CD8-positive, alpha-beta memory T cell (primary cell): ENCODE measurements around the gene PPP2R2B. TPM values are rescaled to one million over a fixed set of nuclear protein-coding genes. Genes with fewer than 3 reads are reported as not detected.

Source experiments
- CTCF ChIA-PET: fragments of 350-600 bp; sonication (Branson Sonifier 250); formaldehyde crosslinking; loops from one replicate; lab custom pipeline; 2021; ENCODE audit warnings: antibody characterized with exemption; lab: Charles Lee
- POLR2A ChIA-PET: fragments of 350-600 bp; sonication (Branson Sonifier 250); formaldehyde crosslinking; loops from one replicate; lab custom pipeline; 2021; ENCODE audit warnings: antibody characterized with exemption; lab: Charles Lee
- DNase-seq, 5 donors: peaks; one replicate each; pipeline versions ENCODE4 v3.0.0 to v3.0.0-alpha.2; 2020 to 2022; ENCODE audit warnings: mixed read lengths in 1 of 5
- H3K27ac ChIP-seq: one replicate; pipeline ENCODE4 v1.7.0; 2013; ENCODE audit warnings: low read depth, mild to moderate bottlenecking, low read length, moderate library complexity
- H3K27me3 ChIP-seq: 2 replicates; pipeline ENCODE4 v1.7.0; 2013; ENCODE audit warnings: low read length, mild to moderate bottlenecking; ENCODE audit not compliant: insufficient read depth, poor library complexity, severe bottlenecking
- H3K36me3 ChIP-seq: 2 replicates; pipeline ENCODE4 v1.7.0; 2013; ENCODE audit warnings: mild to moderate bottlenecking, low read length, moderate library complexity; ENCODE audit not compliant: insufficient read depth
- H3K4me1 ChIP-seq: 2 replicates; pipeline ENCODE4 v1.7.0; 2013; ENCODE audit warnings: mild to moderate bottlenecking, low read length, moderate library complexity; ENCODE audit not compliant: insufficient read depth
- H3K4me3 ChIP-seq: 2 replicates; pipeline ENCODE4 v1.7.0; 2013; ENCODE audit warnings: mild to moderate bottlenecking, low read length
- H3K9me3 ChIP-seq: 2 replicates; pipeline ENCODE4 v1.7.0; 2013; ENCODE audit warnings: mild to moderate bottlenecking, low read length
- H3K27ac Mint-ChIP-seq, 8 donors: one replicate each; pipeline ENCODE4 v1.8.0; 2020 to 2021; ENCODE audit warnings: mixed read lengths in 8 of 8, mild to moderate bottlenecking in 6 of 8, inconsistent platforms in 3 of 8, moderate library complexity in 3 of 8
- H3K27me3 Mint-ChIP-seq, 2 donors: one replicate each; pipeline ENCODE4 v1.8.0; 2020 to 2021; ENCODE audit warnings: mixed read lengths in 2 of 2, mild to moderate bottlenecking in 1 of 2, moderate library complexity in 1 of 2
- H3K36me3 Mint-ChIP-seq, 3 donors: one replicate each; pipeline ENCODE4 v1.8.0; 2020 to 2021; ENCODE audit warnings: mixed read lengths in 3 of 3, inconsistent platforms in 1 of 3, mild to moderate bottlenecking in 1 of 3
- H3K4me1 Mint-ChIP-seq, 3 donors: one replicate each; pipeline ENCODE4 v1.8.0; 2020 to 2021; ENCODE audit warnings: mixed read lengths in 3 of 3, inconsistent platforms in 1 of 3, mild to moderate bottlenecking in 1 of 3
- H3K4me3 Mint-ChIP-seq, 7 donors: one replicate each; pipeline ENCODE4 v1.8.0; 2020 to 2021; ENCODE audit warnings: mixed read lengths in 7 of 7, mild to moderate bottlenecking in 6 of 7, moderate library complexity in 4 of 7, inconsistent platforms in 2 of 7
- H3K9me3 Mint-ChIP-seq, 5 donors: one replicate each; pipeline ENCODE4 v1.8.0; 2020 to 2022; ENCODE audit warnings: mixed read lengths in 5 of 5, mild to moderate bottlenecking in 3 of 5, moderate library complexity in 2 of 5, inconsistent platforms in 1 of 5
- polyA plus RNA-seq: library from polyadenylated mRNA; unstranded; fragments of 300-500 nt; fragmentation: Illumina TruSeq; gene quantifications from one replicate; pipeline ENCODE4 v1.2.3, GENCODE V29; 2021
- total RNA-seq, 2 experiments: library from RNA; stranded (reverse); gene quantifications; one replicate each; pipeline ENCODE4 v1.2.3, GENCODE V29; 2021

PPP2R2B gene
- total and polyA plus RNA-seq, 3 experiments from 2014 or later: 2.3 to 29.7 (median 4.2) TPM

GRCh38 chr5:146647656-146648199 is 230.8 kb downstream of the PPP2R2B start:
- Mint-ChIP-seq H3K4me3 (no peak overlapping the region), H3K4me1 (no peaks in the 10 kb centered on the region), H3K9me3 (no peaks in the 10 kb centered on the region), H3K27me3 (no peaks in the 10 kb centered on the region), H3K36me3 (peaks cover 10 to 58% (median 19%) of the 10 kb centered on the region in 3 donors), H3K27ac (no peak overlapping the region)
- ChIA-PET POLR2A (no interaction called here), CTCF (interaction anchor here (1.2 to 1.7 kb wide), 2 partner anchors 14 to 305 kb away, joined by 3 read pairs; no protein-coding TSS in a partner anchor)
- H3K27me3 ChIP-seq: no peaks in the 10 kb centered on the region
- DNase-seq: no peak
- H3K9me3 ChIP-seq: no peaks in the 10 kb centered on the region
- H3K27ac ChIP-seq: no peak overlapping the region
- no peak overlapping the region for H3K4me3 ChIP-seq
- no peaks in the 10 kb centered on the region for H3K4me1 ChIP-seq
- no peaks in the 10 kb centered on the region for H3K36me3 ChIP-seq

- H3K27ac Mint-ChIP-seq: peak overlapping the region in 2 of 8 donors; percentile 2 to 25
- H3K9me3 ChIP-seq: no peaks in the 10 kb centered on the region
- CTCF ChIA-PET: no interaction called here
- no peak overlapping the region for H3K4me3 Mint-ChIP-seq
- H3K4me3 ChIP-seq: no peak overlapping the region
- H3K36me3 ChIP-seq: no peaks in the 10 kb centered on the region
- no peaks in the 10 kb centered on the region for H3K27me3 ChIP-seq
- POLR2A ChIA-PET: no interaction called here
- DNase-seq: no peak
- H3K4me1 ChIP-seq: no peaks in the 10 kb centered on the region
- no peaks in the 10 kb centered on the region for H3K4me1 Mint-ChIP-seq
- H3K27ac ChIP-seq: no peak overlapping the region
- H3K36me3 Mint-ChIP-seq: peaks cover 11 to 59% (median 19%) of the 10 kb centered on the region in 3 donors
- H3K27me3 Mint-ChIP-seq: no peaks in the 10 kb centered on the region
- no peaks in the 10 kb centered on the region for H3K9me3 Mint-ChIP-seq
These were observed 232.1 kb downstream of the PPP2R2B start for GRCh38 chr5:146646441-146646840.

DNA sequence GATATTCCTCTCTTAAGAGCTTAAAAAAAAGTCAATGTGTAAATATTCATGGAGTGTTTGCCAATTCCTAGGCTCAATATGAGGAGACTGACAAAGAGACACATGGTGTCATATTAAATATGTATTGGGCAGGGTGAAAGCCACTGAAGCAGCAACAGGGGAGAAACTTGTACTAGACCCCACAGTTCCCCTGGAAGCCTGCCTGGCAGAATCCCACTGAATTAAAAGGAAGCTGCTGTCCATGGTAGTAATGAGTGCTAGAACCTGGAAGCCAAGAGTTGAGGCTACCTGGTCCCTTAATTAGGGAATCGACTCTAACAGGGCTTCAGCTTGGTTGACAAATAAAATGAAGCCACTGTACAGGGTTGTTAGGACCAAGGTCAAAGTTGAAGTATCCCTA is 233.2 kb downstream of the PPP2R2B start:
- H3K9me3 ChIP-seq: no peaks in the 10 kb centered on the region
- no peaks in the 10 kb centered on the region for H3K27me3 ChIP-seq
- peaks cover 0 to 2% of the 10 kb centered on the region in 2 donors for H3K27me3 Mint-ChIP-seq
- no peak overlapping the region for H3K27ac Mint-ChIP-seq
- ChIA-PET CTCF (no interaction called here), POLR2A (no interaction called here)
- H3K9me3 Mint-ChIP-seq: no peaks in the 10 kb centered on the region
- no peaks in the 10 kb centered on the region for H3K36me3 ChIP-seq
- H3K4me3 Mint-ChIP-seq: no peak overlapping the region
- no peaks in the 10 kb centered on the region for H3K4me1 Mint-ChIP-seq
- no peak for DNase-seq
- no peak overlapping the region for H3K27ac ChIP-seq
- H3K4me3 ChIP-seq: no peak overlapping the region
- H3K36me3 Mint-ChIP-seq: peaks cover 11 to 57% (median 15%) of the 10 kb centered on the region in 3 donors
- no peaks in the 10 kb centered on the region for H3K4me1 ChIP-seq

DNA sequence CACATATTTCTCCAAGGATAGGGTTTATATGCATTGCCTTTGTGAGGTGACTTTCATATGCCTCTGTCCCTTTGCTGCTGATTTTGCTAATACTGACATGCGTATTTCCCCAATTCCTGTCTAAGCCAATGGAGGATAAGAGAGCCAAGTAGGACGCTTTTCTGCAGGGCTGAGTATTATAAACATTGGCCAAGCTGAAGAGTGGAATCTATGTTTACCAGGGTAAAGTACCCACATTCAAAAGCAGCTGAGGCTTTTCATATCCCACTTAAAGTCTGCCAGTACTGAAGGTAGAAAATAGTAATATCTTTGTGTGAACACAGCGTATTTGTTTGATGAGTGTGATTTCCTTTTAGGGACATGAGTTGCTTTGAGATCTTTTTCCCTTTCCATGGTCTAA is 233.7 kb downstream of the PPP2R2B start:
- Mint-ChIP-seq H3K27ac (peak overlapping the region in 1 of 8 donors; percentile 72), H3K9me3 (no peaks in the 10 kb centered on the region), H3K4me1 (no peaks in the 10 kb centered on the region), H3K27me3 (peaks cover 0 to 2% of the 10 kb centered on the region in 2 donors), H3K4me3 (no peak overlapping the region), H3K36me3 (peaks cover 11 to 55% (median 14%) of the 10 kb centered on the region in 3 donors)
- no peaks in the 10 kb centered on the region for H3K36me3 ChIP-seq
- no peaks in the 10 kb centered on the region for H3K4me1 ChIP-seq
- CTCF ChIA-PET: no interaction called here
- no peak overlapping the region for H3K27ac ChIP-seq
- no peak overlapping the region for H3K4me3 ChIP-seq
- no peak for DNase-seq
- H3K27me3 ChIP-seq: no peaks in the 10 kb centered on the region
- POLR2A ChIA-PET: no interaction called here
- no peaks in the 10 kb centered on the region for H3K9me3 ChIP-seq

DNA sequence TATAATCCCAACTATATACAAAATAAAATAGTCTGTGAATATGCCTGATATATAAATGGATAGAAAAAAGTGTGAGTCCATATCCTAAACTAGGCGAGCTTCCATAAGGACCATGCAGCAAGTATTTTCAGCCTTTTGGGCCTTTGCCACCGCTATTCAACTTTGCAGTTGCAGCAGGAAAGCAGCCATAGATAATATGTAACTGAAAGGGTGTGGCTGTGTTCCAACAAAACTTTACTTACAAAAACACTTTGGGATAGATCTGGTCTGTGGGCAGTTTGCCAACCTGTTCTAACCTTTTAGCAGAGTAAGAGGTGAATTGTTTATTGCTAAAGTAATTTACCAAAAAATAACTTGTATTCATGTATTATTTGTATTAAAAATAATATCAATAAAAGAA is 234.8 kb downstream of the PPP2R2B start:
- H3K36me3 ChIP-seq: no peaks in the 10 kb centered on the region
- H3K36me3 Mint-ChIP-seq: peaks cover 7 to 49% (median 10%) of the 10 kb centered on the region in 3 donors
- no peak for DNase-seq
- CTCF ChIA-PET: no interaction called here
- H3K9me3 Mint-ChIP-seq: no peaks in the 10 kb centered on the region
- H3K27ac Mint-ChIP-seq: no peak overlapping the region
- H3K4me1 ChIP-seq: no peaks in the 10 kb centered on the region
- no peaks in the 10 kb centered on the region for H3K9me3 ChIP-seq
- H3K27me3 Mint-ChIP-seq: peaks cover 0 to 2% of the 10 kb centered on the region in 2 donors
- POLR2A ChIA-PET: interaction anchor here (0.7 kb wide), 1 partner anchor 17 kb away, joined by 10 read pairs; no protein-coding TSS in a partner anchor
- H3K4me3 ChIP-seq: no peak overlapping the region
- no peak overlapping the region for H3K27ac ChIP-seq
- no peak overlapping the region for H3K4me3 Mint-ChIP-seq
- no peaks in the 10 kb centered on the region for H3K4me1 Mint-ChIP-seq
- H3K27me3 ChIP-seq: no peaks in the 10 kb centered on the region

- Histone ChIP-seq H3K9me3 (no peaks in the 10 kb centered on the region), H3K4me3 (no peak overlapping the region), H3K27me3 (no peaks in the 10 kb centered on the region), H3K36me3 (no peaks in the 10 kb centered on the region), H3K4me1 (no peaks in the 10 kb centered on the region), H3K27ac (no peak overlapping the region)
- no peak for DNase-seq
- ChIA-PET CTCF (no interaction called here), POLR2A (no interaction called here)
- H3K4me1 Mint-ChIP-seq: no peaks in the 10 kb centered on the region
- H3K27me3 Mint-ChIP-seq: peaks cover 0 to 2% of the 10 kb centered on the region in 2 donors
- no peak overlapping the region for H3K4me3 Mint-ChIP-seq
- H3K9me3 Mint-ChIP-seq: no peaks in the 10 kb centered on the region
- peaks cover 11 to 50% (median 16%) of the 10 kb centered on the region in 3 donors for H3K36me3 Mint-ChIP-seq
- H3K27ac Mint-ChIP-seq: no peak overlapping the region
These were observed 236.1 kb downstream of the PPP2R2B start for GRCh38 chr5:146642410-146642809.

DNA sequence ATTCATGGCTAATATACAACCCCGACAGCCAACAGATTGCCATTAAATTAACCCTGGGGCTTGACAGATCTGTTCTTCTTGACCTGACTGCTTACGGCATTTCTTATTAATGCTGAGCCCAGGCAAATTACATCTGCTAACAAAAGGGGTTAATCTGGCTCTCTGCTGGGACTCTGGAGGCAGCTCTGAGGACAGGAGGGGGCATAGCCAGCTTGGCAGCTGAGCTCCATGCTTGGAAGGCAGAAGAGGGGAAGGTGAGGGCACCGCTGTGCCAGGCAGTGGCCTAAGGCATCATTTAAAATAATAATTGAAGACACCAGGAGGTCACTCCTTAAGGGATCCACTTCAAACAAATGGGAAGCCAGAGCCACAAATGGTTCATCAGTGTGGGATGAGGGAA is 236.6 kb downstream of the PPP2R2B start:
- H3K27me3 Mint-ChIP-seq: peaks cover 0 to 2% of the 10 kb centered on the region in 2 donors

DNA sequence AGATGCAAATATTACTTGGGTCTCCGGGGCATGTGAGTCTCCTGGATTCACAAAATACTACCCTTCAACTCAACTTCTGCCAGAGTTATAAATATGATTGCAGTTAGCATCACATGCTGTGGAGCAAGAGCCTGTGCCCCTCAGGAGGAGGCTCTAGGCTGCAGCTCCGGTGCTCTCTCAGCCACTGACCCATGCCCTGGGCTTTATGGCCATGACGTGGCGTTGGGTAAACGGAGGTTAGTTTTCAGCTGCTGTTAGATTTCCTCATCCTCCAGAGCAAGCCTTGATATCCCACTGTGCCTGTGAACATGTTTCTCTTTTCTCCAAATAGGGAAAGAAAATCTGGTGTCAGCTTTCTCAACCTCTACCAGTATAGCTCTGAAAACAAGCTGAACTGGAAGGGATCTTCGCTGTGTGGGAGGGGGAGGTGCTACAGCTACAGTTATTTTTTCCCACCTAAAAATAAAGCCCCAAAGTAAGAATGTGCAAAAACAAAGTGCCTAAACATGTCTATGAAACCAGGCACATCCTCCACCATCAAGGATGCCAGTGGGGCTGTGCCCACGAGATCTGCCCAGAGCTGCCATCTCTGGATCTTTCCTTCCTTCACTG is 238.2 kb downstream of the PPP2R2B start:
- H3K4me3 ChIP-seq: no peak overlapping the region
- ChIA-PET POLR2A (no interaction called here), CTCF (no interaction called here)
- no peaks in the 10 kb centered on the region for H3K27me3 ChIP-seq
- no peaks in the 10 kb centered on the region for H3K4me1 ChIP-seq
- no peaks in the 10 kb centered on the region for H3K36me3 ChIP-seq
- Mint-ChIP-seq H3K27me3 (peaks cover 0 to 2% of the 10 kb centered on the region in 2 donors), H3K36me3 (peaks cover 17 to 55% (median 28%) of the 10 kb centered on the region in 3 donors), H3K4me1 (no peaks in the 10 kb centered on the region), H3K9me3 (no peaks in the 10 kb centered on the region), H3K27ac (peak overlapping the region in 1 of 8 donors; percentile 65), H3K4me3 (no peak overlapping the region)
- no peak overlapping the region for H3K27ac ChIP-seq
- DNase-seq: no peak
- H3K9me3 ChIP-seq: no peaks in the 10 kb centered on the region

More for the DNA sequence above, 236.6 kb downstream of the PPP2R2B start:
- ChIA-PET CTCF (no interaction called here), POLR2A (no interaction called here)
- Mint-ChIP-seq H3K27ac (peak overlapping the region in 1 of 8 donors; percentile 84), H3K4me3 (no peak overlapping the region), H3K36me3 (peaks cover 12 to 51% (median 17%) of the 10 kb centered on the region in 3 donors), H3K9me3 (no peaks in the 10 kb centered on the region), H3K4me1 (no peaks in the 10 kb centered on the region)
- Histone ChIP-seq H3K36me3 (no peaks in the 10 kb centered on the region), H3K27ac (no peak overlapping the region), H3K9me3 (no peaks in the 10 kb centered on the region), H3K4me1 (no peaks in the 10 kb centered on the region), H3K27me3 (no peaks in the 10 kb centered on the region), H3K4me3 (no peak overlapping the region)
- no peak for DNase-seq
